Neural cell (in vitro differentiated cells): ENCODE results near the gene ALDH1B1. TPM values are rescaled to one million over a fixed set of nuclear protein-coding genes. Genes with fewer than 3 reads are reported as not detected.

Experiments used
- H2AFZ ChIP-seq: fragments of 200-600, 300-800 bp; sonication (generic), shearing (Covaris generic); 2 replicates; pipeline ENCODE4 v1.6.0; 2014; ENCODE audit warnings: low read depth, mild to moderate bottlenecking, antibody characterized with exemption, low read length, moderate library complexity
- H3F3A ChIP-seq: fragments of 200-600 bp; shearing (Covaris generic); 2 replicates; pipeline ENCODE4 v1.6.1; 2016; ENCODE audit warnings: mild to moderate bottlenecking, moderate library complexity, mixed read lengths, antibody characterized with exemption, low read length; ENCODE audit not compliant: insufficient read depth, poor library complexity, severe bottlenecking
- H3K27ac ChIP-seq: fragments of 200-600, 300-800 bp; sonication (generic), shearing (Covaris generic); 2 replicates; pipeline ENCODE4 v1.5.1; 2014; ENCODE audit warnings: mild to moderate bottlenecking, low read length, moderate library complexity
- H3K27me3 ChIP-seq: fragments of 300-800, 200-600 bp; sonication (generic), shearing (Covaris generic); 2 replicates; pipeline ENCODE4 v1.6.0; 2014; ENCODE audit warnings: mild to moderate bottlenecking, low read depth, low read length, moderate library complexity; ENCODE audit not compliant: insufficient read depth
- H3K36me3 ChIP-seq: fragments of 300-800, 200-600 bp; sonication (generic), shearing (Covaris generic); 2 replicates; pipeline ENCODE4 v1.5.1; 2014; ENCODE audit warnings: mild to moderate bottlenecking, antibody characterized with exemption, low read length, moderate library complexity; ENCODE audit not compliant: insufficient read depth
- H3K4me2 ChIP-seq: fragments of 300-800, 200-600 bp; sonication (generic), shearing (Covaris generic); 2 replicates; pipeline ENCODE4 v1.6.0; 2014; ENCODE audit warnings: mild to moderate bottlenecking, low read length
- H3K4me3 ChIP-seq: fragments of 300-800, 200-600 bp; sonication (generic), shearing (Covaris generic); 2 replicates; pipeline ENCODE4 v1.5.1; 2014; ENCODE audit warnings: mild to moderate bottlenecking, low read length, moderate library complexity
- H3K79me2 ChIP-seq: fragments of 200-600 bp; shearing (Covaris generic); replicated peaks from 2 replicates; pipeline ENCODE4 v1.6.0; 2014; ENCODE audit warnings: mild to moderate bottlenecking, low read length, moderate library complexity; ENCODE audit not compliant: insufficient read depth
- H3K9ac ChIP-seq: fragments of 300-800, 200-600 bp; sonication (generic), shearing (Covaris generic); 2 replicates; pipeline ENCODE4 v1.6.1; 2016; ENCODE audit warnings: mild to moderate bottlenecking, low read length, mixed read lengths
- H3K9me2 ChIP-seq: fragments of 200-600 bp; shearing (Covaris generic); 2 replicates; pipeline ENCODE4 v1.6.1; 2016; ENCODE audit warnings: mild to moderate bottlenecking, low read length, mixed read lengths; ENCODE audit not compliant: insufficient read depth
- H3K9me3 ChIP-seq: fragments of 200-600, 300-800 bp; sonication (generic), shearing (Covaris generic); 2 replicates; pipeline ENCODE4 v1.6.1; 2016; ENCODE audit warnings: mild to moderate bottlenecking, mixed run types, low read length, moderate library complexity, mixed read lengths
- H4K20me1 ChIP-seq: fragments of 200-600 bp; shearing (Covaris generic); 2 replicates; pipeline ENCODE4 v1.6.1; 2016; ENCODE audit warnings: mild to moderate bottlenecking, mixed run types; ENCODE audit not compliant: insufficient read depth
- CTCF ChIP-seq: fragments of 450-650 bp; IDR thresholded peaks from 2 replicates; pipeline ENCODE4 v1.5.1; 2014; ENCODE audit warnings: antibody characterized with exemption, mild to moderate bottlenecking, moderate library complexity; ENCODE audit not compliant: poor library complexity, severe bottlenecking
- EP300 ChIP-seq: fragments of 450-650 bp; conservative IDR thresholded peaks from 2 replicates; pipeline ENCODE4 v1.6.1; 2014; ENCODE audit warnings: antibody characterized with exemption, mild to moderate bottlenecking, moderate library complexity; ENCODE audit not compliant: poor library complexity, severe bottlenecking
- EZH2 ChIP-seq: fragments of 200-600, 300-800 bp; shearing (Covaris generic), sonication (generic); IDR thresholded peaks from 2 replicates; pipeline ENCODE4 v1.6.1; 2014; ENCODE audit warnings: antibody characterized with exemption, low read length, borderline replicate concordance, mild to moderate bottlenecking; ENCODE audit not compliant: insufficient read depth, poor library complexity, severe bottlenecking
- MXI1 ChIP-seq: fragments of 450-650 bp; conservative IDR thresholded peaks from 2 replicates; pipeline ENCODE4 v1.6.1; 2014; ENCODE audit warnings: antibody characterized with exemption, mild to moderate bottlenecking; ENCODE audit not compliant: poor library complexity, severe bottlenecking
- POLR2AphosphoS5 ChIP-seq: IDR thresholded peaks from 2 replicates; pipeline ENCODE4 v1.6.1; 2012
- RAD21 ChIP-seq: fragments of 450-650 bp; conservative IDR thresholded peaks from 2 replicates; pipeline ENCODE4 v1.6.1; 2014; ENCODE audit warnings: antibody characterized with exemption, mild to moderate bottlenecking, moderate library complexity
- REST ChIP-seq: IDR thresholded peaks from 2 replicates; pipeline ENCODE4 v1.6.1; 2012; ENCODE audit warnings: borderline replicate concordance
- SMC3 ChIP-seq: fragments of 450-650 bp; conservative IDR thresholded peaks from 2 replicates; pipeline ENCODE4 v1.6.1; 2014; ENCODE audit warnings: antibody characterized with exemption, mild to moderate bottlenecking, moderate library complexity; ENCODE audit not compliant: poor library complexity
- TAF1 ChIP-seq: IDR thresholded peaks from 2 replicates; pipeline ENCODE4 v1.6.1; 2012; ENCODE audit warnings: low read depth
- polyA plus RNA-seq: library from polyadenylated mRNA; depleted of rRNA; stranded (reverse); fragments of >200 nt; gene quantifications from 2 replicates; pipeline ENCODE4 v1.2.3, GENCODE V29; 2014

Gene ALDH1B1
- polyA plus RNA-seq, 1 donor from 2014 or later, result 6.6 TPM

- Histone ChIP-seq H3K79me2 (no peaks in the 10 kb centered on the region), H3K4me2 (no peak overlapping the region), H3K36me3 (no peaks in the 10 kb centered on the region), H3K4me3 (no peak overlapping the region), H2AFZ (no peak overlapping the region), H3K9me3 (no peaks in the 10 kb centered on the region), H3K27me3 (no peaks in the 10 kb centered on the region), H4K20me1 (no peaks in the 10 kb centered on the region), H3K9me2 (no peaks in the 10 kb centered on the region), H3F3A (no peaks in the 10 kb centered on the region), H3K9ac (no peak overlapping the region), H3K27ac (no peak overlapping the region)
- TF ChIP-seq REST, result no peak
- no peak for TF ChIP-seq RAD21
- TF ChIP-seq POLR2AphosphoS5, result no peak
- no peak for TF ChIP-seq CTCF
- TF ChIP-seq EZH2, result no peak
- TF ChIP-seq SMC3, result no peak
- TF ChIP-seq TAF1, result no peak
- no peak for TF ChIP-seq EP300
Measured at GRCh38 chr9:38404314-38404713, 11.8 kb downstream of the ALDH1B1 start.

GRCh38 chr9:38405785-38406184, 13.3 kb downstream of the ALDH1B1 start:
- no peak overlapping the region for H3K9ac ChIP-seq
- no peaks in the 10 kb centered on the region for H3K27me3 ChIP-seq
- H3K4me3 ChIP-seq, result no peak overlapping the region
- no peak overlapping the region for H3K4me2 ChIP-seq
- H3K79me2 ChIP-seq, result no peaks in the 10 kb centered on the region
- TF ChIP-seq MXI1 (no peak), REST (no peak), EZH2 (no peak), SMC3 (no peak), TAF1 (no peak), CTCF (no peak), EP300 (no peak), POLR2AphosphoS5 (no peak), RAD21 (no peak)
- no peaks in the 10 kb centered on the region for H3K9me2 ChIP-seq
- H3K27ac ChIP-seq, result no peak overlapping the region
- no peaks in the 10 kb centered on the region for H4K20me1 ChIP-seq
- H2AFZ ChIP-seq, result no peak overlapping the region
- H3K9me3 ChIP-seq, result no peaks in the 10 kb centered on the region
- H3F3A ChIP-seq, result no peaks in the 10 kb centered on the region
- no peaks in the 10 kb centered on the region for H3K36me3 ChIP-seq
